ENCODE measurements around the gene CDH23.

- no peak for TF ChIP-seq CTCF (IDR thresholded peaks at IDR 0.05; ENCODE audit: low read length)
- TF ChIP-seq EZH2 (optimal IDR thresholded peaks at IDR 0.05; ENCODE audit: low read depth, low read length) = no peak
- no peak for TF ChIP-seq EZH2phosphoT487 (IDR thresholded peaks at IDR 0.05; ENCODE audit: low read length)
Measured at GRCh38 chr10:71437537-71438092, 40.9 kb downstream of the CDH23 start.

All from MM.1S (cell line).